ENCODE measurements around the gene SERPINB12. TPM values are rescaled to one million over a fixed set of nuclear protein-coding genes. Genes with fewer than 3 reads are reported as not detected.

The SERPINB12 gene
- total RNA-seq, 2 donors from 2014 or later: not detected

DNA sequence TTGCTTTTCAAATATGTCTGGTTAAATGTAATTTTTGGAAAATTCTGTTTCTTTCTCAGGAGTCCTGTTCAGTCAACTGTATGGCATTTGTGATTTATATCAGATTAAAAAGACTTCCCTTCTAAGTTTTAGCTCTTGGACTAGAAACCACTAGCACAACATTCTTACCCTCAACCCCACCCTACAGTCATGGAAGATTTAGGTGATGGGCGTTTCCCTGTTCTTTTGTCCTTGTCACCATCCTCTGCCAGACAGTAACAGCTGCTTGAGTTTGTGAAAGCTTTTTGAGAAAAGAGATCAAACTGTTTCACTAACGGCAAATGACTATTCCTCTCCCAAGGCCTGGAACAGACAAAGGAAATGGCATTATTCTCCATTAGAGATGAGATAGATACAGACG is 33.6 kb upstream of the SERPINB12 start:
- no peaks in the 10 kb centered on the region for H3K36me3 ChIP-seq
- H3K27me3 ChIP-seq: no peaks in the 10 kb centered on the region
- H3K27ac ChIP-seq: no peak overlapping the region
- H3K4me3 ChIP-seq: no peak overlapping the region
- TF ChIP-seq, protein P1, sequence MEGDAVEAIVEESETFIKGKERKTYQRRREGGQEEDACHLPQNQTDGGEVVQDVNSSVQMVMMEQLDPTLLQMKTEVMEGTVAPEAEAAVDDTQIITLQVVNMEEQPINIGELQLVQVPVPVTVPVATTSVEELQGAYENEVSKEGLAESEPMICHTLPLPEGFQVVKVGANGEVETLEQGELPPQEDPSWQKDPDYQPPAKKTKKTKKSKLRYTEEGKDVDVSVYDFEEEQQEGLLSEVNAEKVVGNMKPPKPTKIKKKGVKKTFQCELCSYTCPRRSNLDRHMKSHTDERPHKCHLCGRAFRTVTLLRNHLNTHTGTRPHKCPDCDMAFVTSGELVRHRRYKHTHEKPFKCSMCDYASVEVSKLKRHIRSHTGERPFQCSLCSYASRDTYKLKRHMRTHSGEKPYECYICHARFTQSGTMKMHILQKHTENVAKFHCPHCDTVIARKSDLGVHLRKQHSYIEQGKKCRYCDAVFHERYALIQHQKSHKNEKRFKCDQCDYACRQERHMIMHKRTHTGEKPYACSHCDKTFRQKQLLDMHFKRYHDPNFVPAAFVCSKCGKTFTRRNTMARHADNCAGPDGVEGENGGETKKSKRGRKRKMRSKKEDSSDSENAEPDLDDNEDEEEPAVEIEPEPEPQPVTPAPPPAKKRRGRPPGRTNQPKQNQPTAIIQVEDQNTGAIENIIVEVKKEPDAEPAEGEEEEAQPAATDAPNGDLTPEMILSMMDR (IDR thresholded peaks at IDR 0.05): no peak
- no peaks in the 10 kb centered on the region for H3K4me1 ChIP-seq
- intact Hi-C loops (cut with DNase I): loop anchor here (10.0 kb wide), 2 partner anchors 54 to 164 kb away; no protein-coding TSS in a partner anchor
- no peak for DNase-seq
- H3K9me3 ChIP-seq: no peaks in the 10 kb centered on the region
- H3K9ac ChIP-seq (ENCODE audit: low read depth in 2 of 2, low read length in 2 of 2): no peak overlapping the region

- Histone ChIP-seq H3K27ac (no peak overlapping the region), H3K9me3 (no peaks in the 10 kb centered on the region), H3K27me3 (no peaks in the 10 kb centered on the region), H3K36me3 (no peaks in the 10 kb centered on the region), H3K4me3 (no peak overlapping the region), H3K4me1 (no peaks in the 10 kb centered on the region), H3K9ac (ENCODE audit: low read depth in 2 of 2, low read length in 2 of 2) (no peak overlapping the region)
- no peak for DNase-seq
- intact Hi-C loops (cut with DNase I): loop anchor here (10.0 kb wide), 2 partner anchors 424 to 484 kb away; no protein-coding TSS in a partner anchor
- TF ChIP-seq, protein P1 (IDR thresholded peaks at IDR 0.05): peak; percentile 23
These were observed 30.9 kb upstream of the SERPINB12 start for GRCh38 chr18:63511285-63511684.

- Histone ChIP-seq H3K27ac (no peak overlapping the region), H3K4me1 (no peaks in the 10 kb centered on the region), H3K27me3 (no peaks in the 10 kb centered on the region), H3K36me3 (no peaks in the 10 kb centered on the region), H3K4me3 (no peak overlapping the region), H3K9me3 (no peaks in the 10 kb centered on the region), H3K9ac (ENCODE audit: low read depth in 2 of 2, low read length in 2 of 2) (no peak overlapping the region)
- TF ChIP-seq, protein P1 (IDR thresholded peaks at IDR 0.05): no peak
- no peak for DNase-seq
- intact Hi-C loops (cut with DNase I): loop anchor here (10.0 kb wide), 2 partner anchors 420 to 480 kb away; no protein-coding TSS in a partner anchor
These were observed 27.8 kb upstream of the SERPINB12 start for GRCh38 chr18:63514326-63514725.

DNA sequence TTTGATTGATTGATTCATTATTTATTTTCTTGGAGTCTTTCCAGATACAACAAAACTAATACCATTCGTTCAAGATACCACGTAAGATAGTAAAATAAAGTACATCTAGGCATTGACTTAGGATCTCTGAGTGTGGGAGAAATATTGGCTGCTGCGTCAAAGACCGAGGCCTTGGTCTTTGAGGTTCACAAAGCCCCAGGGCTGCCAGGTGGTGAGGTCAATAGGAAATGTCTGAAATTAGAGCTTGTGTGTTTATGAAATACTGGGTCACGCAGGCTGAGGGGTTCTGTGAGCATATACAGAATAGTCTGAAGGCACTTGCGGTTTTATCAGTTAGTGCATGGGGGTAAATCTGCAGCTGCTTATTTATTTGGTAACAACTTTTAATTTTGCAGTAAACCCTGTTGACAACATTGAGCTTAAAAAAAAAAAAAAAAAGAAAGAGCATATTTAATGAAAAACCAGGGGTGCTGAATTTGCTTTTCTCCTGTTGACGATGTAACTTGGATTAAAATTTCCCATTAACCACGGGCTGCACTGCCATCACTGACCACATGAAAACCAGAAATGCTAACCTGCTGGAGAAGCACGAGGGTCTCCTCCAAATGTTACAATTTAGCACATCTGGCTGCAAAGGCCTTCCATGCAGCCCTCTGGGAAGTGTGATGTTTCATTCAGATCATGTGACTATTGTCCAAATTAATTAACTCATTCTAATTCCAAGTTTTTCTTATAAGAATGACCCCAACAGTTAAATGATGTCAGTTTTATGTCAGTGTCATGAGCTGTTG is 27.1 kb upstream of the SERPINB12 start:
- Histone ChIP-seq H3K4me3 (no peak overlapping the region), H3K27ac (no peak overlapping the region), H3K4me1 (no peaks in the 10 kb centered on the region), H3K27me3 (no peaks in the 10 kb centered on the region), H3K9me3 (no peaks in the 10 kb centered on the region), H3K36me3 (no peaks in the 10 kb centered on the region), H3K9ac (ENCODE audit: low read depth in 2 of 2, low read length in 2 of 2) (no peak overlapping the region)
- TF ChIP-seq, protein P1 (IDR thresholded peaks at IDR 0.05): no peak
- intact Hi-C loops (cut with DNase I): loop anchor here (5.0 to 10.0 kb wide), 4 partner anchors 62 to 480 kb away; no protein-coding TSS in a partner anchor
- no peak for DNase-seq

DNA sequence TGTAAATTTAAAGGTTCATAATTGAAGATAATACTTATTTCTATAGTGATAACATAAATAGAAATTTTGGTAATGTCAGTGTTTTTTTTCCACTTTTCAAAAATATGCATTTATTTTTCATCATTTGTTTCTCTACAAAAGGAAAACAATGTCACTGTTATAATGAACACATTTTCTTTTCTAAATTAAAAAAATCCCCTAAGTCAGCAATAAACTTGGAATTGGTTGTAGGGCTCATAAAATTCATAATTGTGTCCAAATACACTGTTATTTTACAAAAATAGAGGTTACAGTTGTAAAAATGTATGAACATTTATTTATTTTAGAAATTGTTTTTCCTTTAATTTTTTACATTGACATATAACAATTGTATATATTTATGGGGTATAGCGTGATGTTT is 26.4 kb upstream of the SERPINB12 start:
- Histone ChIP-seq H3K9ac (ENCODE audit: low read depth in 2 of 2, low read length in 2 of 2) (no peak overlapping the region), H3K9me3 (no peaks in the 10 kb centered on the region), H3K36me3 (no peaks in the 10 kb centered on the region), H3K4me1 (no peaks in the 10 kb centered on the region), H3K27me3 (no peaks in the 10 kb centered on the region), H3K4me3 (no peak overlapping the region), H3K27ac (no peak overlapping the region)
- no peak for DNase-seq
- TF ChIP-seq, protein P1 (IDR thresholded peaks at IDR 0.05): no peak
- intact Hi-C loops (cut with DNase I): loop anchor here (5.0 to 10.0 kb wide), 4 partner anchors 62 to 479 kb away; no protein-coding TSS in a partner anchor
